Endodermal cell (in vitro differentiated cells): ENCODE results near the gene ATP6AP2. TPM values are rescaled to one million over a fixed set of nuclear protein-coding genes. Genes with fewer than 3 reads are reported as not detected.

ENCODE experiments used
- DNase-seq: peaks from one replicate; pipeline ENCODE4 v3.0.0-alpha.2; 2017
- H3K27ac ChIP-seq: 2 replicates; pipeline ENCODE4 v1.5.1; 2013; ENCODE audit warnings: mild to moderate bottlenecking, low read depth, low read length, moderate library complexity
- H3K27me3 ChIP-seq: 2 replicates; pipeline ENCODE4 v1.6.1; 2013; ENCODE audit warnings: mild to moderate bottlenecking, low read length, moderate library complexity; ENCODE audit not compliant: insufficient read depth, control insufficient read depth, poor library complexity, severe bottlenecking
- H3K36me3 ChIP-seq: 2 replicates; pipeline ENCODE4 v1.7.0; 2013; ENCODE audit warnings: mild to moderate bottlenecking, low read length, moderate library complexity; ENCODE audit not compliant: control insufficient read depth, insufficient read depth
- H3K4me1 ChIP-seq: one replicate; pipeline ENCODE4 v1.7.0; 2013; ENCODE audit warnings: low read length; ENCODE audit not compliant: control insufficient read depth, insufficient read depth
- H3K4me3 ChIP-seq: 2 replicates; pipeline ENCODE4 v1.5.1; 2013; ENCODE audit warnings: mild to moderate bottlenecking, low read length, moderate library complexity
- H3K9ac ChIP-seq: 2 replicates; pipeline ENCODE4 v1.6.1; 2013; ENCODE audit warnings: mild to moderate bottlenecking, low read length, moderate library complexity; ENCODE audit not compliant: poor library complexity, severe bottlenecking; ENCODE audit errors: extremely low read depth
- H3K9me3 ChIP-seq: 2 replicates; pipeline ENCODE4 v1.6.1; 2013; ENCODE audit warnings: mild to moderate bottlenecking, low read length, moderate library complexity; ENCODE audit not compliant: control insufficient read depth
- H3K27ac Mint-ChIP-seq: 2 replicates; pipeline ENCODE4 v1.8.0; 2020; ENCODE audit warnings: mixed read lengths
- H3K27me3 Mint-ChIP-seq: 2 replicates; pipeline ENCODE4 v1.8.0; 2021; ENCODE audit warnings: mild to moderate bottlenecking, mixed read lengths; ENCODE audit not compliant: insufficient read depth
- H3K36me3 Mint-ChIP-seq: 2 replicates; pipeline ENCODE4 v1.8.0; 2020; ENCODE audit warnings: low read depth, mixed read lengths
- H3K4me1 Mint-ChIP-seq: 2 replicates; pipeline ENCODE4 v1.8.0; 2020; ENCODE audit warnings: mixed read lengths
- H3K4me3 Mint-ChIP-seq: 2 replicates; pipeline ENCODE4 v1.8.0; 2020; ENCODE audit warnings: mild to moderate bottlenecking, moderate library complexity, mixed read lengths
- H3K9me3 Mint-ChIP-seq: 2 replicates; pipeline ENCODE4 v1.8.0; 2020; ENCODE audit warnings: mild to moderate bottlenecking, mixed read lengths
- WGBS, 2 experiments: methylation state at CpG; one replicate each; pipeline versions ENCODE4 v1.1.5 to v1.1.7; 2013; ENCODE audit warnings: missing lambda C conversion rate in 2 of 2, mixed read lengths in 1 of 2; ENCODE audit not compliant: insufficient coverage in 1 of 2, insufficient read length in 1 of 2; 5-methylcytosine and 5-hydroxymethylcytosine counted together
- total RNA-seq, 2 donors: library from RNA; stranded (reverse); fragmentation: NEBNext Ultra II Directional in 1 of 2; extraction: Animal tissue kit (Norgen Biotek cat#: 25700) in 1 of 2; gene quantifications; 2 replicates in 1 of 2; 3 replicates in 1 of 2; pipeline ENCODE4 v1.2.1, GENCODE V29; 2021
- TF ChIP-seq, protein P1 (sequence below): fragments of 200-600 bp; sonication (generic); conservative IDR thresholded peaks from 2 replicates; pipeline ENCODE4 v1.5.0; 2021; ENCODE audit warnings: antibody characterized with exemption, mild to moderate bottlenecking

Gene ATP6AP2
- total RNA-seq, 2 donors from 2014 or later, result 67.0 to 82.2 TPM

DNA sequence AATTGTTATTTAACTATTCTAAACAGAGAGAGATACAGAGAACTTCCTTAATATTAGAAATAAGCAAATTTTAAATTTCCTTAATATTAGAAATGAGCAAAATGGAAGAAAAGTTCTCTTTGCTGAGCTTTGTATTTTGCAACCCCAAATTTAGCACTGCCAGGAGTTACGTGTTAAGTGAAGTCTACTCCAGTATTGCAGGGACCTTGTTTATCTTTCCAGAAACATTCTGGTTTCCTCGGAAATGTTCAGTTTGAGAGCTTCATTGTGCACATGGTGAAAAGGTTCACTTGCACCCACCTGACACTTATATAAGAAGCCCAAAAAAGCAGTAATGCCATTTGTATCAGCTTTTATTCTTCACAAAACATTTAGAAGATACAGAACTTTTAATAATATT, 72.8 kb downstream of the ATP6AP2 start:
- H3K4me3 ChIP-seq, result no peak overlapping the region
- no peak overlapping the region for H3K27ac Mint-ChIP-seq

More for the DNA sequence above, 72.8 kb downstream of the ATP6AP2 start:
- Histone ChIP-seq H3K36me3 (peaks cover 33% of the 10 kb centered on the region), H3K9ac (no peak overlapping the region), H3K9me3 (no peaks in the 10 kb centered on the region), H3K27ac (no peak overlapping the region), H3K27me3 (no peaks in the 10 kb centered on the region), H3K4me1 (no peaks in the 10 kb centered on the region)
- H3K9me3 Mint-ChIP-seq, result no peaks in the 10 kb centered on the region
- no peaks in the 10 kb centered on the region for H3K4me1 Mint-ChIP-seq
- no peak for DNase-seq
- no peak overlapping the region for H3K4me3 Mint-ChIP-seq
- no peaks in the 10 kb centered on the region for H3K27me3 Mint-ChIP-seq
- 94% methylated on average over 2 of the region's 2 CpGs; no CpG with 5 or more reads in 1 of the 2 experiments for WGBS, 2 experiments
- H3K36me3 Mint-ChIP-seq, result peaks cover 18% of the 10 kb centered on the region
- TF ChIP-seq, protein P1, sequence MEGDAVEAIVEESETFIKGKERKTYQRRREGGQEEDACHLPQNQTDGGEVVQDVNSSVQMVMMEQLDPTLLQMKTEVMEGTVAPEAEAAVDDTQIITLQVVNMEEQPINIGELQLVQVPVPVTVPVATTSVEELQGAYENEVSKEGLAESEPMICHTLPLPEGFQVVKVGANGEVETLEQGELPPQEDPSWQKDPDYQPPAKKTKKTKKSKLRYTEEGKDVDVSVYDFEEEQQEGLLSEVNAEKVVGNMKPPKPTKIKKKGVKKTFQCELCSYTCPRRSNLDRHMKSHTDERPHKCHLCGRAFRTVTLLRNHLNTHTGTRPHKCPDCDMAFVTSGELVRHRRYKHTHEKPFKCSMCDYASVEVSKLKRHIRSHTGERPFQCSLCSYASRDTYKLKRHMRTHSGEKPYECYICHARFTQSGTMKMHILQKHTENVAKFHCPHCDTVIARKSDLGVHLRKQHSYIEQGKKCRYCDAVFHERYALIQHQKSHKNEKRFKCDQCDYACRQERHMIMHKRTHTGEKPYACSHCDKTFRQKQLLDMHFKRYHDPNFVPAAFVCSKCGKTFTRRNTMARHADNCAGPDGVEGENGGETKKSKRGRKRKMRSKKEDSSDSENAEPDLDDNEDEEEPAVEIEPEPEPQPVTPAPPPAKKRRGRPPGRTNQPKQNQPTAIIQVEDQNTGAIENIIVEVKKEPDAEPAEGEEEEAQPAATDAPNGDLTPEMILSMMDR, result no peak

Other genes starting within 250 kb of the ATP6AP2 start
- gene MPC1L, start 42.5 kb downstream of the ATP6AP2 start, total RNA-seq, result not detected
- gene CXorf38, start 66.6 kb downstream of the ATP6AP2 start, total RNA-seq, result 10 to 100 TPM in 1 of 2 donors, 1 to 10 TPM in 1; 9.1 to 10.6 TPM
- 10 to 100 TPM; 50.4 to 53.4 TPM for gene MED14, start 154.6 kb downstream of the ATP6AP2 start, total RNA-seq